Activated T-cell treated with anti-CD3 and anti-CD28 coated beads, Interleukin-2, amount 50 U/mL, for 72 hours (primary cell): ENCODE data around the gene THSD4. TPM values are rescaled to one million over a fixed set of nuclear protein-coding genes. Genes with fewer than 3 reads are reported as not detected.
"Not testable (repeated sequence)": the region's sequence is repeated elsewhere in the genome, so short reads cannot be mapped to it uniquely, and the experiment has no call there.

ENCODE experiments used
- ATAC-seq, 2 donors: fragments of 150-1000 bp; cut with Tn5 transposase; replicated peaks in 1 of 2; 2 replicates each; pipeline ENCODE4 v1.10.0; 2021; ENCODE audit warnings: moderate library complexity in 2 of 2, mild to moderate bottlenecking in 1 of 2
- DNase-seq, 2 donors: peaks; one replicate each; pipeline ENCODE4 v3.0.0; 2021 to 2022; ENCODE audit warnings: mixed read lengths in 1 of 2
- H3K27ac Mint-ChIP-seq: one replicate; pipeline ENCODE4 v1.8.0; 2022; ENCODE audit warnings: mild to moderate bottlenecking, moderate library complexity, mixed read lengths
- H3K27me3 Mint-ChIP-seq: one replicate; pipeline ENCODE4 v1.8.0; 2022; ENCODE audit warnings: low read depth, mixed read lengths
- H3K36me3 Mint-ChIP-seq, 2 donors: one replicate each; pipeline ENCODE4 v1.8.0; 2022; ENCODE audit warnings: mixed read lengths in 2 of 2, mild to moderate bottlenecking in 1 of 2; ENCODE audit not compliant: insufficient read depth in 2 of 2
- H3K4me1 Mint-ChIP-seq: one replicate; pipeline ENCODE4 v1.8.0; 2022; ENCODE audit warnings: low read depth, mixed read lengths
- H3K4me3 Mint-ChIP-seq, 2 donors: one replicate each; pipeline ENCODE4 v1.8.0; 2022; ENCODE audit warnings: mild to moderate bottlenecking in 2 of 2, mixed read lengths in 2 of 2, moderate library complexity in 2 of 2
- H3K9me3 Mint-ChIP-seq, 2 donors: one replicate each; pipeline ENCODE4 v1.8.0; 2022; ENCODE audit warnings: mixed read lengths in 2 of 2
- total RNA-seq, 2 donors: library from RNA; stranded (reverse); gene quantifications; one replicate each; pipeline ENCODE4 v1.2.3, GENCODE V29; 2022

THSD4 gene
- total RNA-seq, 2 donors from 2014 or later: not detected

DNA sequence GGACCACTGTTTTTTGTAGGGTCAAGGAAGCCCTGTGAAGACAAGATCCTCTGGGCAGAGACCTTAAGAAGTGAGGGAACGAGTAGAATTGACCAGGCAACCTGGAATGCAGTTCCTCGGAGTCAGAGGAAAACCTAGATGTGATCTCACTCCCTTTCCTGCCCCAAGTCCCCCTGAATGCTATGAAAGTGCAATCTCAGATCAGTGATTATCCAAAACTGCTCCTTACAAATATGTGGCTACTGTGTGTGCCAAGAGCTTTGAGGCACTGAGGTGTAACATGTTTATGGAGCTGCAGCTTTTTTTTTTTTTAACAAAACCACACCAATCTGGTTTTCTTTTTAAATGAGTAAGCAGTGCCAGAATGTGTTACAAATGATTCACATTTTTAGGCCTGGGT lies 35.8 kb downstream of the THSD4 start:
- H3K4me3 Mint-ChIP-seq: no peak overlapping the region

DNA sequence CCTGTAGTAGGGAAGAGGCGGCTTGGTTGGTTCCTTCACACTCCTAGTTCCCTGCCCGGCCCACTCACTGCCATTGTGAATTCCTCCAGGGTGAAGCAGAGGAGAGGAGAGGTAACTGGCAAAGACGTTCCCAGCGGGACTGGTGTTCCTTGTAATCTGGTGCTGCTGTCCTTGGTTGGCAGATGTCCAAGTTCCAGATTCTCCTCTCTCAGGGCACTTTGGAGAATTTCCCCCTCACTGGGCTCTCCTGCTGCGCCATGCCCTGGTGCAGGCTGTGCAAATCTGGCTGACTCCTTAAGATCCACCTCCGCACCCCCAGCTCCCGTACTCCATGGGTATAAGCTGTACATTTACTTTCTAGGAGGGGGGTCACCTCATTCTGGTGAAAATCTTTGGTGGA lies 37.3 kb downstream of the THSD4 start:
- Mint-ChIP-seq H3K27ac (no peak overlapping the region), H3K27me3 (peaks cover 5% of the 10 kb centered on the region), H3K4me3 (no peak overlapping the region), H3K4me1 (no peaks in the 10 kb centered on the region), H3K9me3 (no peaks in the 10 kb centered on the region), H3K36me3 (no peaks in the 10 kb centered on the region)
- ATAC-seq: no peak
- no peak for DNase-seq

More for the DNA sequence above, 35.8 kb downstream of the THSD4 start:
- ATAC-seq (no peak), DNase-seq (no peak)
- no peaks in the 10 kb centered on the region for H3K9me3 Mint-ChIP-seq
- no peaks in the 10 kb centered on the region for H3K4me1 Mint-ChIP-seq
- H3K36me3 Mint-ChIP-seq: peaks cover 0 to 1% of the 10 kb centered on the region in 2 donors
- no peak overlapping the region for H3K27ac Mint-ChIP-seq
- peaks cover 11% of the 10 kb centered on the region for H3K27me3 Mint-ChIP-seq

DNA sequence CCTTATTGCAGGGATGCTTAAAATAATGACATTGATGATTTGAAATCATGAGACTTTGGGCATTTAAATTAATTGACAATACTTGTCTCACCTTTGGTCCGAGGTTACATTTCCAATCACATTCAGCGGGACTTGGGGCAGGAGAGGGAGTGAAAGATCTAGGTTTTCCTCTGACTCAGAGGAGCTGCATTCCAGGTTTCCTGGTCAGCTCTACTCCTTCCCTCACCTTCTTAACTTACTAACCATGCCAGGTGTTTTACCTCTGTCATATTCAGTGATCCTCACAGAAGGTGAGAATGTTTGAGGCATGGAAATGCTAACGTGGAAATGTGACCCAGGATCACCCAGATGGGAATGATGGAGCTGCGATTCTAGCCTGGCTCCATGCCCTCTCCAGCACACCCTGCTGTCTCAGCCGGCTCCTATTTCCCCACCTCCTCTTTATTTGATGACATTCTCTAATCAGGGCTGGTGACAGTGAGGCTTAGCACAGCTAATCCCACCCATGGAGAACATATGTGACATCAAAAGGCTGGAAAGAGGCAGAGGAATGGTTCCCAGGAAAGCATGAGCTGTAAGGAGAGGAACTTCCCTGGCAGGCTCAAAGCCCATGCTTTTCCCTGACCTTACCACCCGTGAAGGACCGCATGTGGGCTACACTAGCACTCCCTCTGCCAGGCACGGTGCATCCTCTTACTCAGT lies 38.7 kb downstream of the THSD4 start:
- Mint-ChIP-seq H3K4me1 (no peaks in the 10 kb centered on the region), H3K9me3 (no peaks in the 10 kb centered on the region), H3K4me3 (no peak overlapping the region), H3K36me3 (no peaks in the 10 kb centered on the region), H3K27ac (no peak overlapping the region), H3K27me3 (peaks cover 4% of the 10 kb centered on the region)
- no peak for ATAC-seq
- DNase-seq: no peak

DNA sequence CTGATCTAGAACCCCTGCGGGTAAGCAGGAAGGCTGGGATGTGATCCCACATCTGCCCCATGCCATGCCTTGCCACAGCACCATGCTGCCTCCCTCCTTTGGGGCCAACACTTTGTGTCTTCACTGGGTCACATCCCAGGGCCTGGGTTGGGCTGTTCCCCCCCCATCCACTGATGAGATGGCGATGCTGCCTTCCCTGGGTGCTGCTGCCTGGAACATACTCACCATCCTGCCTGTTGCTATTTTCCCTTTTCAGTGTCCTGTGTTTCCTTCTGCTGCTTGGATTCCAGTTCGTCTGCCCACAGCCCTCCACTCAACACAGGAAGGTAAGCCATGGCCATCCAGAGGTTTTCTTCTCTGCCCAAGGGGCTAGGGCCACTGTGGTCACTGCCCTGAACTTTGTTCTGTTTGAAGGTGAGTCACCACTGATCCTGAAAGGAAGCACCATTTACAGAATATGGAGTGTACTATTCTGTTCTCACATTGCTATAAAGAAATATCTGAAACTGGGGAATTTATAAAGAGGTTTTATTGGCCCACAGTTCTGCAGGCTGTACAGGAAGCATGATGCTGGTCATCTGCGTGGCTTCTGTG lies 39.4 kb downstream of the THSD4 start:
- DNase-seq: no peak
- Mint-ChIP-seq H3K36me3 (no peaks in the 10 kb centered on the region), H3K4me1 (no peaks in the 10 kb centered on the region), H3K9me3 (no peaks in the 10 kb centered on the region), H3K27me3 (peaks cover 1% of the 10 kb centered on the region), H3K27ac (no peak overlapping the region), H3K4me3 (no peak overlapping the region)
- ATAC-seq: no peak

DNA sequence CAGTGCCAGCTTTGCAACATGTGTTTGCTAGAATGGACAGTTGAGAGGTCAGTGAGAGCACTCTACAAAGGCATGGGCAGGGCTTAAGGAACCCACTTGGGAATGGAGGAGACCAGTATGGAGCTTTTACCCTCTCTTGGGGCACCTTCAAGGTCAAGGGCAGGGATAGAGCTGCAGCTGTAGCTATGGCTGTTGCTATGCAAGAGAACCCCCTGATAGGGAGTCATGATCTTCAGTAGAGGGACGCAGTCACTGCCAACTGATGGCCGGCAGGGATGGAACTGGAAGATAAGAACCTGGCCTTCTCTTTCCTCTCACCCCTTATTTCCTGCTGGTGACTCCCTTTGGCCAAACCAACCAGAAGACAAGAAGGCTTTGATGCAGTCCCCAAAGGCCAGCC lies 40.3 kb downstream of the THSD4 start:
- no peak overlapping the region for H3K4me3 Mint-ChIP-seq

DNA sequence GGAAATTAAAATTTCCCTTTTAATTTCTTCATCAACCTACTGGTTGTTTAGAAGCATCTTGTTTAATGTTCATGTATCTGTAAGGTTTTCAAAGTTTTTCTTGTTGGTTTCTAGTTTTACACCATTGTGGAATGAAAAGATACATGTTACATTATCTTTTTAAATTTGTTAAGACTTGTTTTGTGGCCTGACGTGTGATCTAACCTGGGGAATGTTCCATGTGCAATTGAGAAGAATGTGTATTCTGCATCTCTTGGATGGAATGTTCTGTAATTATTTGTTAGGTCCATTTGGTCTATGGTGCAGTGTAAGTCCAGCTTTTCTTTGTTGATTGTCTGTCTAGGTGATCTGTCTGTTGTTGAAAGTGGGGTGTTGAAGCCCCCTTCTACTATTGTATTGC lies 45.7 kb downstream of the THSD4 start:
- no peak overlapping the region for H3K4me3 Mint-ChIP-seq
- no peak overlapping the region for H3K27ac Mint-ChIP-seq
- peaks cover 3 to 5% of the 10 kb centered on the region in 2 donors for H3K9me3 Mint-ChIP-seq
- H3K27me3 Mint-ChIP-seq: peaks cover 11% of the 10 kb centered on the region
- H3K4me1 Mint-ChIP-seq: no peaks in the 10 kb centered on the region
- DNase-seq: no peak
- peaks cover 0 to 2% of the 10 kb centered on the region in 2 donors for H3K36me3 Mint-ChIP-seq
- no peak for ATAC-seq

More for the DNA sequence above, 40.3 kb downstream of the THSD4 start:
- H3K4me1 Mint-ChIP-seq: no peaks in the 10 kb centered on the region
- no peaks in the 10 kb centered on the region for H3K36me3 Mint-ChIP-seq
- H3K27ac Mint-ChIP-seq: no peak overlapping the region
- ATAC-seq: no peak
- H3K9me3 Mint-ChIP-seq: no peaks in the 10 kb centered on the region
- DNase-seq: no peak
- H3K27me3 Mint-ChIP-seq: no peaks in the 10 kb centered on the region

DNA sequence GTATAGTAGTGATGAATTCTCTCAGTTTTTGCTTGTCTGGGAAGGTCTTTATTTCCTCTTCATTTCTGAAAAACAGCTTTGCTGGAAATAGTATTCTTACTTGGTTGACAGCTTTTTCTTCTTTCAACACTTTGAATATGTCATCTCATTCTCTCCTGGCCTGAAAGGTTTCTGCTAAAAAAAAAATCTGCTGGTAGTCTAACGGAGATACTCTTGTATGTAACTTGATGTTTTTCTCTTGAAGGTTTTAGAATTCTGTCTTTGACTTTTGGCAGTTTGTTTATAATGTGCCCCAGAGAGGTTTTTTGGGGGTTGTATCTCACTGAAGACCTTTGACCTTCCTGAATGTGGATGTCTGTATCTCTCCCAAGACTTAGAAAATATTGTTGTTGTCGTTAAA lies 47.0 kb downstream of the THSD4 start:
- peaks cover 11% of the 10 kb centered on the region for H3K27me3 Mint-ChIP-seq
- H3K36me3 Mint-ChIP-seq: peaks cover 0 to 2% of the 10 kb centered on the region in 2 donors
- no peak for DNase-seq
- no peak for ATAC-seq
- no peak overlapping the region for H3K4me3 Mint-ChIP-seq
- H3K27ac Mint-ChIP-seq: no peak overlapping the region
- peaks cover 3 to 7% of the 10 kb centered on the region in 2 donors for H3K9me3 Mint-ChIP-seq
- H3K4me1 Mint-ChIP-seq: no peaks in the 10 kb centered on the region

DNA sequence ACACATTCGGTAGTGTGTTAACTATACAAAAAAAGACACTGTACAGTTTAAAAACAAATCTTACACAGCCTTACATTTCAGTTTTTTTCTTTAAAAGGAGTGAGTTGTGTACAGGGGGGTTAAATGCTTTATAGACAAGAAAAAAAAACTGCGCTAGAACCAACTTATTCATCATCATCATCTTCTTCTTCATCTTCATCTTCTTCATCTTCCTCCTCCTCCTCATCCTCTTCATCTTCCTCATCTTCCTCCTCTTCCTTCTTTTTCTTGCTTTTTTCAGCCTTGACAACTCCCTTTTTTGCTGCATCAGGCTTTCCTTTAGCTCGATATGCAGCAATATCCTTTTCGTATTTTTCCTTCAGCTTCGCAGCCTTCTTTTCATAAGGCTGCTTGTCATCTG lies 49.3 kb downstream of the THSD4 start:
- H3K27ac Mint-ChIP-seq, H3K36me3 Mint-ChIP-seq, ATAC-seq, DNase-seq, H3K9me3 Mint-ChIP-seq, H3K4me1 Mint-ChIP-seq, H3K4me3 Mint-ChIP-seq: not testable (repeated sequence)
- H3K27me3 Mint-ChIP-seq: peaks cover 19% of the 10 kb centered on the region

DNA sequence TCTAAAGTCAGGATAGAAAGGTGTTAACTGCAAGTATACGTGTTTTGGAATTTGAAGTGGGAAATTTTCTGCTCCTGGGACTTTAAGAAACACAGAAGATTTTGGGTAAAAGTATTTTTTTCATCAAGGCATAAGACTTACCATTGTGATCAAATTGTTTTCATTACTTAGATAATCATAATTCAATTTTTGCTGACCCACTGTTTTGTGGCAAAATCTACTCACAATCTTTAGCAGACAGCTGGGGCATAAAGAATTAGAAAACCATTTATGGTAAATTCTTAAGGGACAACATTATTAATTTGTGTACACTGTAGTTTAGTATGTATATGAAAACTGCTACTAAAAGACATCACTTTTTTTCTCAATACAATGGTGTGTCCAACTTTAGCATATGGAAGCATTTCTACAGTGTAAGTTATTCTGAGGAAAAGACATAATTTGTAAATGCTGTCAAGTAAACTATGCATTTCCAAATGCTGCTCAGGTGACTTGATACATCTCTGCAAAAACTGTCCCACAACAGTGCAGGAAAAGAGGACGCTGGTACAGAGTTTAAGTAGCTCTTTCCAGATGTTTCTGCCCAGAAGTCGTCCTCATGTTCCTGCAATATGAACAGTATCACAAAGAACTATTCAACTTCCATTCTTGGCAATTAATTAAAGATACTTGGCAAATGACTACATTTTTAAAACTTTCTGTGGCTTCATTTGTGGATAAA lies 52.3 kb downstream of the THSD4 start:
- H3K4me1 Mint-ChIP-seq: no peaks in the 10 kb centered on the region
- ATAC-seq: no peak
- H3K9me3 Mint-ChIP-seq: peaks cover 8 to 9% of the 10 kb centered on the region in 2 donors

DNA sequence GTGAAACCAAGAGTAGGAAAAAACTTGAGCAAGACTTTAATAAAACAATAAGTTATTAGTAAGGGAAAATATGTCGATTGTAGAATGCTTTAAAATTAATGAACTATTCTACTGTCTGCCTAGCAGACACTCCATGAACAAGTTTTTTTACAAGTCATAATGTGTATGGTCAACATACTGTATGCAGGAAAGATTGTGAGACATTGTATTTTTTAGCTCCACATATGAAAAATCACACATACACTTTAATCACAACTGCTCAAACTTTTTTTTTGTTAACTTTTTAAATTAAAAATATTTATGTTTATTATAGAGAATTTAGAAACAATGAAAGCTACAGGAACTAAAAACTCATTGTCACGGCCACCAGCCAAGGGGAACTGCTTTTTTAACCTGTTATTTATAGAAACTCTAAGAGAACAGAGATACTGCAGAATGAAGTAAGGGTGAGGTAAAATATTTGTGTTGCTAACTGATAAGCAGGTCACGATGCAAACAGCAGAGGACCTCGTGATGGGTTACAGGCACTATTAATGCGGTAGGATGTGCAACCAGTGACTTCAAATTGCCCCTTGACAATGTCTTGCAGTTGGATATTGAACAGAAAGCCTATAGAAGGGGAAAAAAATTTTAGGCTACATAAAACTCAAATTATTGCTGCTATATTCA lies 53.0 kb downstream of the THSD4 start:
- peaks cover 25% of the 10 kb centered on the region for H3K27me3 Mint-ChIP-seq
- peaks cover 9% of the 10 kb centered on the region in 2 donors for H3K9me3 Mint-ChIP-seq
- ATAC-seq (no peak), DNase-seq (no peak)
- no peak overlapping the region for H3K4me3 Mint-ChIP-seq
- no peak overlapping the region for H3K27ac Mint-ChIP-seq
- no peaks in the 10 kb centered on the region for H3K4me1 Mint-ChIP-seq
- H3K36me3 Mint-ChIP-seq: peaks cover 2 to 4% of the 10 kb centered on the region in 2 donors

More for the DNA sequence above, 52.3 kb downstream of the THSD4 start:
- H3K36me3 Mint-ChIP-seq: peaks cover 4% of the 10 kb centered on the region in 2 donors
- H3K27me3 Mint-ChIP-seq: peaks cover 25% of the 10 kb centered on the region
- DNase-seq: no peak
- H3K4me3 Mint-ChIP-seq: no peak overlapping the region
- no peak overlapping the region for H3K27ac Mint-ChIP-seq

DNA sequence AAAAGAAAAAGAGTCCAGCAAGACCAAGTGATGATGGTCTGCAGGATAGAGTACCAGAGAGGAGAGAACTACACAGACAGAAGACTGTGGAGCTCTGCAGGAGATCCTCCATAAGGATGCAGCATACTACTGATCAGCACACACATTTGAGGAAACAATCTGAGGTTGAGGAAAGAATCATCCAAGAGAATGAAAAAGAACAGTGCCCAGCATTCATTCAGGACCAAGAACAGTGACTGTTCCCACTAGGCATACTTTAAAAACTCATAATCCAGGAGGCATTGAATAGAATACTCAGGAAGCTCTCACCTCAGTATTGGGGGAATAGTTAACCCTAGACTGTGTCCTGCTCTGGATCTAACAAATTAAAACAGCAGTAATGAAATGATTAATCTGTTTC lies 54.9 kb downstream of the THSD4 start:
- no peaks in the 10 kb centered on the region for H3K4me1 Mint-ChIP-seq
- DNase-seq: no peak
- peaks cover 21% of the 10 kb centered on the region for H3K27me3 Mint-ChIP-seq
- H3K9me3 Mint-ChIP-seq: peaks cover 11 to 12% of the 10 kb centered on the region in 2 donors
- no peak for ATAC-seq
- H3K36me3 Mint-ChIP-seq: peaks cover 2 to 6% of the 10 kb centered on the region in 2 donors
- H3K27ac Mint-ChIP-seq: no peak overlapping the region
- H3K4me3 Mint-ChIP-seq: no peak overlapping the region

DNA sequence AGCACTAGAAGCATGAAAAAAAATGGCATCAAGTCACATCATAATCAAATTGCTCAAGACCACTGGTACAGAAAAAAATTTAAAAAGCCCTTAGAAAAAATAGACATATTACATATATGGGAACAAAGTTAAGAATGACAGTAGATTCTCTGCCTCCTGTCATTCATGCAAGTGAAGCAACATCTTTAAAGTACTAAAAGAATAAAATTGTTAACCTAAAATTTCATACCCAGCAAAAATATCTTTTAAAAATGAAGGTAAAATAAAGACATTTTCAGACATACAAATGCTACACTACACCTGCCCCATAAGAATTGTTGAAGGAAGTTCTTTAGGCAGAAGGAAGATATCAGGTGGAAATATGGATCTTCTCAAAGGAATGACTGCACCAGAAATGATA lies 55.9 kb downstream of the THSD4 start:
- H3K27me3 Mint-ChIP-seq: peaks cover 14% of the 10 kb centered on the region

DNA sequence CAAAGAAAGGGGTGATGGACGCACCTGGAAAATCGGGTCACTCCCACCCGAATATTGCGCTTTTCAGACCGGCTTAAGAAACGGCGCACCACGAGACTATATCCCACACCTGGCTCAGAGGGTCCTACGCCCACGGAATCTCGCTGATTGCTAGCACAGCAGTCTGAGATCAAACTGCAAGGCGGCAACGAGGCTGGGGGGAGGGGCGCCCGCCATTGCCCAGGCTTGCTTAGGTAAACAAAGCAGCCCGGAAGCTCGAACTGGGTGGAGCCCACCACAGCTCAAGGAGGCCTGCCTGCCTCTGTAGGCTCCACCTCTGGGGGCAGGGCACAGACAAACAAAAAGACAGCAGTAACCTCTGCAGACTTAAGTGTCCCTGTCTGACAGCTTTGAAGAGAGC lies 59.1 kb downstream of the THSD4 start:
- not testable (repeated sequence) for DNase-seq, H3K4me3 Mint-ChIP-seq, H3K4me1 Mint-ChIP-seq

More for the DNA sequence above, 55.9 kb downstream of the THSD4 start:
- no peak overlapping the region for H3K4me3 Mint-ChIP-seq
- DNase-seq: no peak
- peaks cover 10 to 12% of the 10 kb centered on the region in 2 donors for H3K9me3 Mint-ChIP-seq
- no peaks in the 10 kb centered on the region for H3K4me1 Mint-ChIP-seq
- no peak overlapping the region for H3K27ac Mint-ChIP-seq
- peaks cover 2 to 6% of the 10 kb centered on the region in 2 donors for H3K36me3 Mint-ChIP-seq
- ATAC-seq: no peak

More for the DNA sequence above, 59.1 kb downstream of the THSD4 start:
- H3K9me3 Mint-ChIP-seq: peaks cover 10 to 11% of the 10 kb centered on the region in 2 donors
- ATAC-seq, H3K27me3 Mint-ChIP-seq, H3K27ac Mint-ChIP-seq, H3K36me3 Mint-ChIP-seq: not testable (repeated sequence)
